Mesothelial cell of epicardium (in vitro differentiated cells): ENCODE data around the gene CALML6. TPM values are rescaled to one million over a fixed set of nuclear protein-coding genes. Genes with fewer than 3 reads are reported as not detected.

Source experiments
- DNase-seq, 2 experiments: peaks; one replicate each; pipeline ENCODE4 v3.0.0; 2021; ENCODE audit warnings: low spot score in 2 of 2; ENCODE audit not compliant: unreplicated experiment in 2 of 2
- H3K27ac Mint-ChIP-seq: 2 replicates; pipeline ENCODE4 v1.8.0; 2021; ENCODE audit warnings: mixed read lengths
- H3K27me3 Mint-ChIP-seq: 2 replicates; pipeline ENCODE4 v1.8.0; 2021; ENCODE audit warnings: low read depth, mixed read lengths
- H3K36me3 Mint-ChIP-seq: 2 replicates; pipeline ENCODE4 v1.8.0; 2021; ENCODE audit warnings: mixed read lengths
- H3K4me1 Mint-ChIP-seq: 2 replicates; pipeline ENCODE4 v1.8.0; 2021; ENCODE audit warnings: mixed read lengths
- H3K4me3 Mint-ChIP-seq: 2 replicates; pipeline ENCODE4 v1.8.0; 2021; ENCODE audit warnings: mild to moderate bottlenecking, moderate library complexity, mixed read lengths
- H3K9me3 Mint-ChIP-seq: 2 replicates; pipeline ENCODE4 v1.8.0; 2021; ENCODE audit warnings: mixed read lengths
- total RNA-seq: library from RNA; stranded (reverse); gene quantifications from 3 replicates; pipeline ENCODE4 v1.2.1, GENCODE V29; 2021
- TF ChIP-seq, protein P1 (sequence below): fragments of 200-600 bp; sonication (generic); IDR thresholded peaks from one replicate; pipeline ENCODE4 v1.5.0; 2021; ENCODE audit warnings: antibody characterized with exemption; ENCODE audit not compliant: unreplicated experiment

Gene CALML6
- total RNA-seq, 1 donor from 2014 or later: 2.7 TPM

DNA sequence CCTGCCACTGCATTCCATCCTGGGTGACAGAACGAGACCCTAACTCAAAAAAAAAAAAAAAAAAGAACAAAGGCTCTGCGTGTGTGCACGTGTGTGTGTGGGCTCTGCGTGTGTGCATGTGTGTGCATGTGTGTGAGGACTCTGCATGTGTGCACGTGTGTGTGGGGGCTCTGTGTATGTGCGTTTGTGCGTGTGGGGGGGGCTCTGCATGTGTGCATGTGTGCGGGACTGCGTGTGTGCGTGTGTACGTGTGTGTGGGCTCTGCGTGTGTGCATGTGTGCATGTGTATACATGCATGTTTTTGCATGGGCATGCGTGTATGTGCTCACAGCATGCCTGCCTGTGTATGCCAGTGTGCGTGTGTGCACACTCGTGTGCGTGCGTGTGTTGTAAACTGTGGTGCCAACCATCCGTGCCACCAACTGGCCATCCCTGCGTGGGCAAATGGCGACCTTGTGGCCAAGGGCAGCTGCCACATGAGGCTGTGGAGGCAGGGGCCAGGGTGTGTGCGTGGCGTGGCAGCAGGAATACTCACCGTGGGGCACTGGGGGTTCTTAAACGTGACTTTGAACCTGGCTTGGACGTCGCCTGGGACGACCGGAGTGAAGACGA lies 30.8 kb downstream of the CALML6 start:
- Mint-ChIP-seq H3K4me1 (peaks cover 4% of the 10 kb centered on the region), H3K27ac (no peak overlapping the region), H3K36me3 (no peaks in the 10 kb centered on the region), H3K27me3 (peaks cover 27% of the 10 kb centered on the region), H3K4me3 (no peak overlapping the region), H3K9me3 (no peaks in the 10 kb centered on the region)
- TF ChIP-seq, protein P1, sequence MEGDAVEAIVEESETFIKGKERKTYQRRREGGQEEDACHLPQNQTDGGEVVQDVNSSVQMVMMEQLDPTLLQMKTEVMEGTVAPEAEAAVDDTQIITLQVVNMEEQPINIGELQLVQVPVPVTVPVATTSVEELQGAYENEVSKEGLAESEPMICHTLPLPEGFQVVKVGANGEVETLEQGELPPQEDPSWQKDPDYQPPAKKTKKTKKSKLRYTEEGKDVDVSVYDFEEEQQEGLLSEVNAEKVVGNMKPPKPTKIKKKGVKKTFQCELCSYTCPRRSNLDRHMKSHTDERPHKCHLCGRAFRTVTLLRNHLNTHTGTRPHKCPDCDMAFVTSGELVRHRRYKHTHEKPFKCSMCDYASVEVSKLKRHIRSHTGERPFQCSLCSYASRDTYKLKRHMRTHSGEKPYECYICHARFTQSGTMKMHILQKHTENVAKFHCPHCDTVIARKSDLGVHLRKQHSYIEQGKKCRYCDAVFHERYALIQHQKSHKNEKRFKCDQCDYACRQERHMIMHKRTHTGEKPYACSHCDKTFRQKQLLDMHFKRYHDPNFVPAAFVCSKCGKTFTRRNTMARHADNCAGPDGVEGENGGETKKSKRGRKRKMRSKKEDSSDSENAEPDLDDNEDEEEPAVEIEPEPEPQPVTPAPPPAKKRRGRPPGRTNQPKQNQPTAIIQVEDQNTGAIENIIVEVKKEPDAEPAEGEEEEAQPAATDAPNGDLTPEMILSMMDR: no peak
- DNase-seq: no peak

DNA sequence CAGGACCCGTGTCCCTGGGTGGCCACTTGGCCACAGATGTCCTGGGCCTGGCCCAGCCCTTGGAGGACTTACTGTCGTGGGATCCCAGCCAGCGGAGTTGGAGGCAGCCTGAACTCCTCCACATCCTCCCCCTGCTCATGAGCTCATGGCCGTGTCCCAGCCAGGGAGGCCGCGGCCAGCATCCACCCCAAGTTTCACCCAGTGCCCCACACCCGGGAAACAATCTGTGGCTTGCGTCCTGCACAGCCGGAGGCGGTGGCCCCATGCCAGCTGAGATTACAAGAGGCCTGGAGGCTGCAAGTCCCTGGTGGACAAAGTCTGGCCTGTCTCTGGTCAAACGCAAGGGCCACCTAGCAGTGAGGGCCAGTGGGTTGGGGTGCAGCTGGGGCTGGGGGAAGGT lies 31.5 kb downstream of the CALML6 start:
- TF ChIP-seq, protein P1: no peak
- no peak for DNase-seq
- Mint-ChIP-seq H3K4me1 (peaks cover 4% of the 10 kb centered on the region), H3K36me3 (no peaks in the 10 kb centered on the region), H3K9me3 (no peaks in the 10 kb centered on the region), H3K27ac (no peak overlapping the region), H3K27me3 (peaks cover 29% of the 10 kb centered on the region), H3K4me3 (no peak overlapping the region)

DNA sequence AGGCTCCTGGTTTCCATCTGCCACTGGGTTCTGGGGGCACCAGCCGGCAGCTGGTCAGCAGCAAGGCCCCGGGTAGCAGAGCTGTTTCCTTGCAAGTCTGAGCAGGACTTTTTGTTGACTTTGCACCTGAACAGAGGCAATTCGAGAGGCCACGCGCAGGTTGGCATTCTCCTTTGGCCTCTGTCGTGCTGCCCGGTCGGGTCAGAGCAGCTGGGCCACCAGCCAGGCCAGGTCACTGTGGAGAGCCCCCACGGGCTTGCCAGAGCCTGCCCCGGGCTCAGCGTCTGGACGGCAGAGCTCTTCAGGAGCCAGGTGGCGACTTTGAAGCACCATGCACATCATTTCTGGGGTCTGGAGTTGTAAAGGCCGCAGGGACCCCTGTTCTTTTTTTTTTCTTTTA lies 32.4 kb downstream of the CALML6 start:
- DNase-seq: no peak
- Mint-ChIP-seq H3K36me3 (no peaks in the 10 kb centered on the region), H3K9me3 (no peaks in the 10 kb centered on the region), H3K27me3 (peaks cover 27% of the 10 kb centered on the region), H3K4me3 (no peak overlapping the region), H3K27ac (no peak overlapping the region), H3K4me1 (peaks cover 4% of the 10 kb centered on the region)
- TF ChIP-seq, protein P1: no peak

DNA sequence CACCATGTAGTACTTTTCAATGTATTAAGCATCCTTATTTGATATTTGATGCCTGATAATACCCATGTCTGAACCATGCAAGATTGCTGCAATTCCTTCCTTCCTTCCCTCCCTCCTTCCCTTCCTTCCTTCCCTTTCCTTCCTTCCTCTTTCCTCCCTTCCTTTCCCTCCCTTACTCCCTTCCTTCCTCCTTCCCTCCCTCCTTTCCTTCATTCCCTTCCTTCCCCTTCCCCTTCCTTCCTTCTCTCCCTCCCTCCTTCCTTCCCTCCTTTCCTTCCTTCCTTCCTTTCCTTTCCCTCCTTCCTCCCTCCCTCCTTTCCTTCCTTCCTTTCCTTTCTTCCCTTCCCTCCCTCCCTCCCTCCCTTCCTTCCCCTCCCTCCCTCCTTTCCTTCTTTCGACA lies 33.7 kb downstream of the CALML6 start:
- Mint-ChIP-seq H3K9me3 (no peaks in the 10 kb centered on the region), H3K27me3 (peaks cover 26% of the 10 kb centered on the region), H3K27ac (no peak overlapping the region), H3K4me1 (peaks cover 6% of the 10 kb centered on the region), H3K36me3 (no peaks in the 10 kb centered on the region), H3K4me3 (no peak overlapping the region)
- DNase-seq: no peak
- TF ChIP-seq, protein P1: no peak

DNA sequence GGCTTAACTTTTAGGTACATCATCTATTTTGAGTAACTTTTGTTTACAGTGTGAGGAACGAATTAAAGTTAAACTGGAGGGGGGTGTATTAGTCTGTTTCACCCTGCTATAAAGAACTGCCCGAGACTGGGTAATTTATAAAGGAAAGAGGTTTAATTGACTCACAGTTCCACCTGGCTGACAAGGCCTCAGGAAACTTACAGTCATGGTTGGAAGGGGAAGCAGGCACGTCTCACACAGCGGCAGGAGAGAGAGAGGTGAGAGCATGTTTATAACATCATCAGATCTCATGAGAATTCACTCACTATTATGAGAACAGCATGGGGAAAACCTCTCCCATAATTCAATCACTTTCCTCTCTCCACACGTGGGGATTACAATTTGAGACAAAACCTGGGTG lies 35.9 kb downstream of the CALML6 start:
- peaks cover 15% of the 10 kb centered on the region for H3K4me1 Mint-ChIP-seq
- TF ChIP-seq, protein P1: no peak
- no peak for DNase-seq
- no peak overlapping the region for H3K27ac Mint-ChIP-seq
- peaks cover 19% of the 10 kb centered on the region for H3K27me3 Mint-ChIP-seq
- H3K4me3 Mint-ChIP-seq: no peak overlapping the region
- no peaks in the 10 kb centered on the region for H3K36me3 Mint-ChIP-seq
- no peaks in the 10 kb centered on the region for H3K9me3 Mint-ChIP-seq

DNA sequence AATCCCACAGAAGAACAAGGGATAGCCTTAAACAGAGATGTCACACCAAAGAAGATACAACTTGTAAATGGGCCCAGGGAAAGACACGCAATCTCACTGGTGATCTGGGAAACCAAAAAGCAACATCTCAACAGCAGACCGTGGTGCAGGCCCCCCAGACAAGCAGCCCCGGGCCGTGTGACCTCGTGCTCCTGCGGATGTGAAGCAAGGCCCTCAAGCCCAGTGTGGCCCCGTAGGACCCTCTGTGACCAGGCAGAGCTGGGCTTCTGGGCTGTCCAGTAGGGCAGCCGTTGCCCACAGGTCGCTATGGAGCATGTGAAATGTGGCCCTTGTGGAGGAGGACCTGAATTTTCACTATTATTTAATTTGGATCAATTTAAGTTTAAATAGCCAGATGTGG lies 39.0 kb downstream of the CALML6 start:
- no peaks in the 10 kb centered on the region for H3K9me3 Mint-ChIP-seq
- TF ChIP-seq, protein P1: no peak

More for the DNA sequence above, 39.0 kb downstream of the CALML6 start:
- Mint-ChIP-seq H3K27ac (peak overlapping the region; percentile 36), H3K4me3 (no peak overlapping the region), H3K4me1 (peaks cover 17% of the 10 kb centered on the region), H3K36me3 (no peaks in the 10 kb centered on the region), H3K27me3 (peaks cover 14% of the 10 kb centered on the region)
- DNase-seq: no peak
